ENCODE measurements around the gene C1RL.

C1RL gene

DNA sequence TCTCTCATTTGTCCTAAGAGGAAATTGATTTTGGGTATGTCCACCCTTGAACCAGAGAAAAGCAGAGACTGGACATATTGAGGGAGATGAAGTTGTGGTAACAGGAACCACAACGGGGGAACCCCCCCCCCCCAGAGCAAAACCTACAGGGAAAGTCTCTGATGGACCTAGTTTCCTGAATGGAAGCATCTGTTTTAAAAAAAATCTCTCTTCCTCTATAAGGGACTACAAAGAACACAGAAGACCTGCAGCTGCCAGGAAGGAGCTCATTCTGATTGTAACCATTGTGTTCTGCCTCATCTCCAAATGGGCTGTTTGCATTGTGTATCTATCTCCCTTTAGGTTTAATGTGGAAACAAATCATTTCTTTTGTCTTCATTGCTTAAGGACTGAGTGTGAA, 35.1 kb downstream of the C1RL start:
- no peak for TF ChIP-seq Cebpa-rat (IDR thresholded peaks at IDR 0.05)
- H3K9ac ChIP-seq, result no peak overlapping the region

GRCh38 chr12:7072554-7072953, 36.5 kb downstream of the C1RL start:
- Histone ChIP-seq H3K4me1 (peaks cover 6 to 23% (median 17%) of the 10 kb centered on the region in 10 experiments; a peak in 16 of 20 replicates), H3K4me2 (no peak overlapping the region), H3K27ac (no peak overlapping the region), H3K9ac (no peak overlapping the region), H3K36me3 (no peaks in the 10 kb centered on the region), H3K9me3 (replicated peaks in 1 of 11) (no peaks in the 10 kb centered on the region), H4K20me1 (no peaks in the 10 kb centered on the region), H3K27me3 (no peaks in the 10 kb centered on the region), H3K4me3 (no peak overlapping the region)
- TF ChIP-seq Cebpa-rat (IDR thresholded peaks at IDR 0.05), result no peak

More for the DNA sequence above, 35.1 kb downstream of the C1RL start:
- peaks cover 6 to 23% (median 17%) of the 10 kb centered on the region in 10 experiments; a peak in 16 of 20 replicates for H3K4me1 ChIP-seq
- no peak overlapping the region for H3K4me3 ChIP-seq
- no peaks in the 10 kb centered on the region for H3K36me3 ChIP-seq
- no peaks in the 10 kb centered on the region for H4K20me1 ChIP-seq
- no peaks in the 10 kb centered on the region for H3K9me3 ChIP-seq (replicated peaks in 1 of 11)
- peak overlapping the region in 9 of 11 experiments; percentile 9 to 54 (median 41); a peak in 15 of 22 replicates for H3K4me2 ChIP-seq
- H3K27ac ChIP-seq, result no peak overlapping the region
- no peaks in the 10 kb centered on the region for H3K27me3 ChIP-seq

DNA sequence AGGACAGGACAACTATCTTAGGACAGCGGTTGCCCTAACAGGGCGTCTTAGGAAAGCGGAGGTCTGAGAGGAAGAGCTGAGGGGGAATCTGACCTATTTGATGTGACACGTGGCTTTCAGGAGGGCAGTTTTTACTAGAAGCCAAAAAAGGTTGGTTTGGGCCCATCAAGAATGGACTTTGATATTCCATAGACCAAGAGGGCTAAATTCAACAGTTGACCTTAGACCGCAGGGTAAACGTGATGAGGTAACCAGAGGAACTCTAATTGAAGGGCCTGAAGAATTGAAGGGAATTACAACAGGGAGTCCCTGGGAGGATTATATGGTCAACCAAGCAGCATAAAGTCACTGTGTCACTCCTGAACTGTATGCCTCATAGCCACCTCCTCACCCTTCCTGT, 37.0 kb downstream of the C1RL start:
- H3K36me3 ChIP-seq, result no peaks in the 10 kb centered on the region
- TF ChIP-seq Cebpa-rat (IDR thresholded peaks at IDR 0.05), result no peak
- H3K27ac ChIP-seq, result no peak overlapping the region
- peaks cover 6 to 23% (median 17%) of the 10 kb centered on the region in 10 experiments; a peak in 16 of 20 replicates for H3K4me1 ChIP-seq
- H4K20me1 ChIP-seq, result no peaks in the 10 kb centered on the region
- H3K9me3 ChIP-seq (replicated peaks in 1 of 11), result no peaks in the 10 kb centered on the region
- H3K4me3 ChIP-seq, result no peak overlapping the region
- no peak overlapping the region for H3K9ac ChIP-seq
- no peaks in the 10 kb centered on the region for H3K27me3 ChIP-seq
- H3K4me2 ChIP-seq, result no peak overlapping the region

DNA sequence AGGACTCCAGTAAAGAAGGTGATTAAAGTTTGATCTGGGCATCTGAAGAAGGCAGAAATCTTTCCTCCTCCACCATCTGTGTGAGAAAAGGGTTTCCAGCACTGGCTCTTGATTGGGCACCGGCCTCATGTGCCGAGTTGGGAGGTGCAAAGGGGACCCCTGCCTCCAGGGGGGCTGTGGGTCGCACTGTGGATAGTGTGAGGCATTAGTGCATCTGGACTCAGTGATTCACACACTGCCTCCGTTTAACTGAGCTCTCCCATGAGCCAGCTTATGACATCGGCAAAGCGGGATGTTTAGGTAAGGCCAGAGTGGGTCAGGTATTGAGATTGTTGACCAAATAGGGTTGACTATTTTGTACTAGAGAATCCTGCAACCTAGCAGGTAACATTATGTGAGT, 39.6 kb downstream of the C1RL start:
- Histone ChIP-seq H3K4me2 (no peak overlapping the region), H3K36me3 (no peaks in the 10 kb centered on the region), H3K9ac (no peak overlapping the region), H3K27ac (no peak overlapping the region), H3K4me1 (peaks cover 6 to 20% (median 16%) of the 10 kb centered on the region in 10 experiments; a peak in 17 of 20 replicates), H3K9me3 (replicated peaks in 1 of 11) (no peaks in the 10 kb centered on the region), H3K27me3 (no peaks in the 10 kb centered on the region), H4K20me1 (no peaks in the 10 kb centered on the region), H3K4me3 (no peak overlapping the region)
- no peak for TF ChIP-seq Cebpa-rat (IDR thresholded peaks at IDR 0.05)

DNA sequence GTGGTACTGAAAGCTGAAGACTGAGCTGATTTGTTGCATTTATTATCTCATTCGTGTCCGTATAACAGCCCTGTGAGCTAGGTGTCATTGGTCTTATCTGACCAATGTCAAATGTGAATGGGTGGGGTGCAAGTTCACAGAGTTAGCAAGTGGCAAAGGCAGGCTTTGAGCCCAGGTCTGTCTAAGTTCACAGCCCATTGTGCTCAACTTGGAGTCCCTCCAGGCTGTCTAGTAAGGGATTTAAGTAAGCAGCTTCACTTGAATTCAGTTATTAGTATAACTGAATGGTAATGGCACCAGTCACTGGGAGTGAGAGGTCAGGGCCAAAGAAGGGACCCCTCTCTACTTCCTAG, 40.0 kb downstream of the C1RL start:
- no peak for TF ChIP-seq Cebpa-rat (IDR thresholded peaks at IDR 0.05)
- no peak overlapping the region for H3K27ac ChIP-seq
- no peaks in the 10 kb centered on the region for H4K20me1 ChIP-seq
- no peak overlapping the region for H3K9ac ChIP-seq
- H3K4me3 ChIP-seq, result no peak overlapping the region
- H3K4me2 ChIP-seq, result no peak overlapping the region
- peaks cover 4 to 16% (median 12%) of the 10 kb centered on the region in 10 experiments; a peak in 17 of 20 replicates for H3K4me1 ChIP-seq
- no peaks in the 10 kb centered on the region for H3K9me3 ChIP-seq (replicated peaks in 1 of 11)
- no peaks in the 10 kb centered on the region for H3K36me3 ChIP-seq
- no peaks in the 10 kb centered on the region for H3K27me3 ChIP-seq

- no peak overlapping the region for H3K27ac ChIP-seq
- peaks cover 0 to 10% (median 7%) of the 10 kb centered on the region in 10 experiments; a peak in 10 of 20 replicates for H3K4me1 ChIP-seq
- H3K4me2 ChIP-seq, result no peak overlapping the region
- no peaks in the 10 kb centered on the region for H4K20me1 ChIP-seq
- no peaks in the 10 kb centered on the region for H3K27me3 ChIP-seq
- H3K36me3 ChIP-seq, result no peaks in the 10 kb centered on the region
- H3K4me3 ChIP-seq, result no peak overlapping the region
- TF ChIP-seq Cebpa-rat (IDR thresholded peaks at IDR 0.05), result no peak
- no peaks in the 10 kb centered on the region for H3K9me3 ChIP-seq (replicated peaks in 1 of 11)
- no peak overlapping the region for H3K9ac ChIP-seq
Observed at GRCh38 chr12:7068240-7068993, 40.6 kb downstream of the C1RL start.

DNA sequence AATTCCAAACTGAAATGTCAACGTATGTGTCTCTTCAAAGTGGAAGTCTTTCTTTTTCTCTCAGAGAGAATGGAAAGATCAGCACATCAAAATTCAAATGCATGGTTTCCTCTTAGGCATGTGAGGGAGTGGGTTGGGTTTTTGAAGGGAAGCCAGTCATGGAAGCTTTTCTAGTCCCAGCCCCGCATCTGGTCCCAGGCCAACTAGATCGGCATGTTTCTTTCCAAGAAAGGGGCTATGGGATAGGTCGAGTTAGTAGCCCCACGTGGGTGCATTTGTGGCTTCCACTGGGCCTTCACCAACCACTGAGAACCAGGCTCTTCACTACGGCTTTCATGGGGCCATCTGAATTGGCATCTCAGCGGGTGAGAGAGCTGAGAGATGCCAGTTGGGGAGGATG, 41.9 kb downstream of the C1RL start:
- no peak overlapping the region for H3K4me3 ChIP-seq
- H3K4me2 ChIP-seq, result no peak overlapping the region
- no peak for TF ChIP-seq Cebpa-rat (IDR thresholded peaks at IDR 0.05)
- no peaks in the 10 kb centered on the region for H4K20me1 ChIP-seq
- no peaks in the 10 kb centered on the region for H3K36me3 ChIP-seq
- H3K9ac ChIP-seq, result no peak overlapping the region
- H3K27me3 ChIP-seq, result no peaks in the 10 kb centered on the region
- H3K27ac ChIP-seq, result no peak overlapping the region
- no peaks in the 10 kb centered on the region for H3K9me3 ChIP-seq (replicated peaks in 1 of 11)
- peaks cover 0 to 10% (median 7%) of the 10 kb centered on the region in 10 experiments; a peak in 9 of 20 replicates for H3K4me1 ChIP-seq

GRCh38 chr12:7066596-7066995, 42.4 kb downstream of the C1RL start:
- Histone ChIP-seq H3K9me3 (replicated peaks in 1 of 11) (no peaks in the 10 kb centered on the region), H3K27me3 (no peaks in the 10 kb centered on the region)
- no peak for TF ChIP-seq Cebpa-rat (IDR thresholded peaks at IDR 0.05)

GRCh38 chr12:7065073-7065623, 43.9 kb downstream of the C1RL start:
- H3K27ac ChIP-seq, result no peak overlapping the region
- H3K4me3 ChIP-seq, result no peak overlapping the region
- H3K36me3 ChIP-seq, result no peaks in the 10 kb centered on the region
- peak overlapping the region in 8 of 11 experiments; percentile 6 to 34 (median 18); a peak in 9 of 22 replicates for H3K4me2 ChIP-seq
- no peaks in the 10 kb centered on the region for H3K27me3 ChIP-seq
- no peaks in the 10 kb centered on the region for H3K9me3 ChIP-seq (replicated peaks in 1 of 11)
- peaks cover 0 to 10% (median 7%) of the 10 kb centered on the region in 10 experiments; a peak in 9 of 20 replicates for H3K4me1 ChIP-seq
- TF ChIP-seq Cebpa-rat (IDR thresholded peaks at IDR 0.05), result no peak
- no peaks in the 10 kb centered on the region for H4K20me1 ChIP-seq
- no peak overlapping the region for H3K9ac ChIP-seq

More at GRCh38 chr12:7066596-7066995, 42.4 kb downstream of the C1RL start:
- Histone ChIP-seq H3K27ac (no peak overlapping the region), H3K4me3 (no peak overlapping the region), H4K20me1 (no peaks in the 10 kb centered on the region), H3K4me2 (no peak overlapping the region), H3K9ac (no peak overlapping the region), H3K36me3 (no peaks in the 10 kb centered on the region), H3K4me1 (peaks cover 0 to 10% (median 7%) of the 10 kb centered on the region in 10 experiments; a peak in 9 of 20 replicates)
